Thyroid gland (tissue), 4 donors: ENCODE data around the gene ABCA4.

Experiments
- CTCF ChIP-seq, 6 experiments: fragments of 200-600 bp in 3 of 6; fragments of 450-650 bp in 3 of 6; sonication (generic) in 3 of 6; IDR thresholded peaks; one replicate each; pipeline ENCODE4 v1.5.1; 2016 to 2019; ENCODE audit warnings: antibody characterized with exemption in 6 of 6, mild to moderate bottlenecking in 2 of 6, inconsistent platforms in 1 of 6, moderate library complexity in 1 of 6
- POLR2A ChIP-seq, 2 donors: fragments of 450-650 bp; IDR thresholded peaks; one replicate each; pipeline ENCODE4 v1.6.1; 2017; ENCODE audit warnings: antibody characterized with exemption in 2 of 2, mild to moderate bottlenecking in 2 of 2, moderate library complexity in 1 of 2

GRCh38 chr1:94019327-94019726 lies 101.6 kb downstream of the ABCA4 start:
- TF ChIP-seq CTCF (IDR thresholded peaks at IDR 0.05) (no peak), POLR2A (IDR thresholded peaks at IDR 0.05) (no peak)
